Spleen (tissue), 11 donors: ENCODE results near the gene SLC6A20. TPM values are rescaled to one million over a fixed set of nuclear protein-coding genes. Genes with fewer than 3 reads are reported as not detected.

ENCODE experiments used
- DNase-seq: peaks from one replicate; pipeline ENCODE4 v3.0.0-alpha.2; 2020
- H3K27ac ChIP-seq, 8 donors: fragments of 200-600 bp; sonication (generic) in 7 of 8; 1 replicate in 4 of 8; 2 replicates in 4 of 8; pipeline versions ENCODE4 v1.5.0 to v1.8.0; 2016 to 2021; ENCODE audit warnings: inconsistent platforms in 4 of 8, mild to moderate bottlenecking in 4 of 8, moderate library complexity in 1 of 8
- H3K27me3 ChIP-seq, 7 donors: fragments of 200-600 bp; sonication (generic) in 6 of 7; replicated peaks in 1 of 7; 1 replicate in 4 of 7; 2 replicates in 3 of 7; pipeline versions ENCODE4 v1.5.0 to v1.8.0; 2016 to 2021; ENCODE audit warnings: inconsistent platforms in 3 of 7, mild to moderate bottlenecking in 1 of 7
- H3K36me3 ChIP-seq, 6 donors: fragments of 200-600 bp; sonication (generic) in 5 of 6; 1 replicate in 4 of 6; 2 replicates in 2 of 6; pipeline versions ENCODE4 v1.5.0 to v1.8.0; 2016 to 2021; ENCODE audit warnings: inconsistent platforms in 2 of 6
- H3K4me1 ChIP-seq, 6 donors: fragments of 200-600 bp; sonication (generic) in 5 of 6; 1 replicate in 3 of 6; 2 replicates in 3 of 6; pipeline versions ENCODE4 v1.5.0 to v1.8.0; 2016 to 2021; ENCODE audit warnings: inconsistent platforms in 3 of 6
- H3K4me3 ChIP-seq, 8 donors: fragments of 200-600 bp; sonication (generic) in 7 of 8; 1 replicate in 4 of 8; 2 replicates in 4 of 8; pipeline versions ENCODE4 v1.5.0 to v1.8.0; 2016 to 2021; ENCODE audit warnings: inconsistent platforms in 4 of 8, mild to moderate bottlenecking in 4 of 8, moderate library complexity in 2 of 8
- H3K9me3 ChIP-seq, 8 donors: fragments of 200-600 bp; sonication (generic) in 7 of 8; 1 replicate in 4 of 8; 2 replicates in 4 of 8; pipeline versions ENCODE4 v1.5.0 to v1.8.0; 2016 to 2021; ENCODE audit warnings: inconsistent platforms in 4 of 8
- CTCF ChIP-seq, 11 experiments: fragments of 200-600 bp in 7 of 11; fragments of 450-650 bp in 4 of 11; sonication (generic) in 4 of 11; IDR thresholded peaks in 8 of 11; conservative IDR thresholded peaks in 3 of 11; 1 replicate in 7 of 11; 2 replicates in 4 of 11; pipeline versions ENCODE4 v1.4.0 to v1.8.0; 2016 to 2021; ENCODE audit warnings: antibody characterized with exemption in 11 of 11, inconsistent platforms in 4 of 11, mild to moderate bottlenecking in 1 of 11
- POLR2A ChIP-seq, 3 donors: fragments of 450-650 bp; IDR thresholded peaks; one replicate each; pipeline ENCODE4 v1.5.1; 2017; ENCODE audit warnings: antibody characterized with exemption in 3 of 3, mild to moderate bottlenecking in 1 of 3
- POLR2AphosphoS5 ChIP-seq, 3 donors: sonication (generic); formaldehyde crosslinking; IDR thresholded peaks; one replicate each; pipeline ENCODE4 v1.5.1; 2017; ENCODE audit warnings: antibody characterized with exemption in 3 of 3
- WGBS, 5 donors: extraction: QIAGEN DNeasy Blood & Tissue Kit in 3 of 5; methylation state at CpG; one replicate each; pipeline versions ENCODE4 v1.1.5 to v1.1.7; 2013 to 2018; 5-methylcytosine and 5-hydroxymethylcytosine counted together
- intact Hi-C: fragments of 100-400 bp; cut with DNase I; formaldehyde crosslinking; loops from one replicate; pipeline ENCODE4 v1.15.0; 2023; ENCODE audit warnings: low total_unique reads
- polyA plus RNA-seq, 3 donors: library from polyadenylated mRNA; stranded (reverse); fragments of 200-250 nt; gene quantifications; one replicate each; pipeline ENCODE4 v1.2.1, GENCODE V29; 2013
- total RNA-seq, 7 donors: library from RNA; depleted of rRNA in 3 of 7; stranded (reverse); fragments of >200 nt in 3 of 7; fragmentation: NEBNext Ultra II Directional in 4 of 7; extraction: Animal tissue kit (Norgen Biotek cat#: 25700) in 4 of 7; gene quantifications; one replicate each; pipeline versions ENCODE4 v1.1.0 to v1.2.1, GENCODE V29; 2016 to 2021
- donor health status: healthy with polysubstance abuse.
- donor health status: DM: no; HTN: no; CAD: no; lungs with moderate emphysema.
- donor health status: DM: no; HTN: no; CAD: no.
- donor health status: Bipolar disorder and iron deficiency.
- donor health status: healthy.
- donor health status: DM: no; HTN: no; CAD: no.
- donor health status: DM: yes; HTN: yes; CAD: no.

SLC6A20 gene
- total and polyA plus RNA-seq, 10 donors, result 0.02 to 0.49 (median 0.32) TPM; not detected in 3

DNA sequence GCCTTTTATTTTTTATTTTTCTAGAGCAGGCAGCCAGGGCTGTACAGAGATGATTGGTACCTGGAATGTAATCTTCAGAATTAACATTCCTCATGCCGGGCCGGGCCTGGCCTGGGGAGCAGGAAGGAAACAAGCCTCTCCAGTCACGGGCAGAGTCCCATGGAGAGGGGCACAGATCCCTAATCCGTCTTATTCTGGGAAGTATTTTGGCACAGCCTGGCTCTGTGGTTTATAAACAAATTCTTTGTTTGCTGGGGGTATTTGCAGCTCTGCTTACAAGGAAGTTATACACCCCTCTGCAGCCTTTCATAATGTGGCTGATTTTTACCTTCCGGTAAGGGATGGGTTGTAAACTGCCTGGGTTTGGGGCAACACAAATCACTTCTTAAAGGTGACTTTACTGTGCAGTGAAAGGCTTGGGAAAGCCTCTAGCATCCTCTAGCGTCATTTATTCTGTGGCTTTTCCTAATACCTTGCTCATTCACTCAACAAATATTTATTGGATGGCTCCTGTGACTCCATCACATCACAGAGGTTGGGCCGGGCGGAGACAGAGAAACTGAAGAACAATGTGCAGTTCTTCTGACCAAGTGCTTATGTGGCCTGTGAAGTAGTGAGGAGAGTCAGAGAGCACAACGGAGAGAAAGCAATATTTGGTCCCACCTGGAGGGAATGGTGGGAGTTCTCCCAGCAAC, 2.7 kb downstream of the SLC6A20 start:
- intact Hi-C loops, result no loop called here
- Histone ChIP-seq H3K36me3 (no peaks in the 10 kb centered on the region), H3K9me3 (peaks cover 0 to 20% (median 16%) of the 10 kb centered on the region in 8 donors), H3K27me3 (peaks cover 4 to 48% (median 35%) of the 10 kb centered on the region in 7 donors), H3K27ac (no peak overlapping the region), H3K4me1 (peaks cover 0 to 31% (median 15%) of the 10 kb centered on the region in 6 donors), H3K4me3 (no peak overlapping the region)
- no peak for DNase-seq
- WGBS, 5 donors, result 75 to 82% (median 81%) methylated on average over 9 of the region's 9 CpGs
- no peak for TF ChIP-seq POLR2AphosphoS5 (IDR thresholded peaks at IDR 0.05)
- TF ChIP-seq CTCF (IDR thresholded peaks at IDR 0.05 in 8 of 11, conservative IDR thresholded peaks at IDR 0.05 in 3 of 11), result no peak
- no peak for TF ChIP-seq POLR2A (IDR thresholded peaks at IDR 0.05)

GRCh38 chr3:45792516-45793172, 3.7 kb downstream of the SLC6A20 start:
- H3K4me1 ChIP-seq, result peaks cover 0 to 31% (median 15%) of the 10 kb centered on the region in 6 donors
- TF ChIP-seq POLR2AphosphoS5 (IDR thresholded peaks at IDR 0.05) (no peak), CTCF (IDR thresholded peaks at IDR 0.05 in 8 of 11, conservative IDR thresholded peaks at IDR 0.05 in 3 of 11) (no peak), POLR2A (IDR thresholded peaks at IDR 0.05) (no peak)

GRCh38 chr3:45792036-45792435, 4.3 kb downstream of the SLC6A20 start:
- Histone ChIP-seq H3K9me3 (peaks cover 0 to 26% (median 19%) of the 10 kb centered on the region in 8 donors), H3K27me3 (peaks cover 4 to 32% (median 20%) of the 10 kb centered on the region in 7 donors), H3K27ac (no peak overlapping the region), H3K4me1 (peaks cover 0 to 30% (median 15%) of the 10 kb centered on the region in 6 donors), H3K36me3 (no peaks in the 10 kb centered on the region), H3K4me3 (no peak overlapping the region)
- WGBS, 5 donors, result 86 to 98% (median 94%) methylated on average over 2 of the region's 2 CpGs
- TF ChIP-seq CTCF (IDR thresholded peaks at IDR 0.05 in 8 of 11, conservative IDR thresholded peaks at IDR 0.05 in 3 of 11) (no peak), POLR2AphosphoS5 (IDR thresholded peaks at IDR 0.05) (no peak), POLR2A (IDR thresholded peaks at IDR 0.05) (no peak)
- intact Hi-C loops, result no loop called here
- no peak for DNase-seq

More at GRCh38 chr3:45792516-45793172, 3.7 kb downstream of the SLC6A20 start:
- peaks cover 4 to 38% (median 26%) of the 10 kb centered on the region in 7 donors for H3K27me3 ChIP-seq
- WGBS, 5 donors, result 88 to 94% (median 93%) methylated on average over 7 of the region's 7 CpGs
- no peak for DNase-seq
- H3K27ac ChIP-seq, result no peak overlapping the region
- peaks cover 0 to 26% (median 19%) of the 10 kb centered on the region in 8 donors for H3K9me3 ChIP-seq
- no peaks in the 10 kb centered on the region for H3K36me3 ChIP-seq
- no peak overlapping the region for H3K4me3 ChIP-seq
- intact Hi-C loops, result no loop called here

GRCh38 chr3:45790596-45790995, 5.7 kb downstream of the SLC6A20 start:
- no peak for TF ChIP-seq CTCF (IDR thresholded peaks at IDR 0.05 in 8 of 11, conservative IDR thresholded peaks at IDR 0.05 in 3 of 11)
- Histone ChIP-seq H3K4me1 (peaks cover 0 to 16% (median 2%) of the 10 kb centered on the region in 6 donors), H3K36me3 (no peaks in the 10 kb centered on the region), H3K4me3 (no peak overlapping the region), H3K27ac (no peak overlapping the region), H3K9me3 (peaks cover 0 to 26% (median 19%) of the 10 kb centered on the region in 8 donors), H3K27me3 (peaks cover 4 to 17% (median 11%) of the 10 kb centered on the region in 7 donors)
- intact Hi-C loops, result no loop called here
- 69 to 76% (median 69%) methylated on average over 2 of the region's 2 CpGs for WGBS, 5 donors
- no peak for DNase-seq
